ENCODE data around the gene PRMT3.
"Not testable (repeated sequence)": the region's sequence is repeated elsewhere in the genome, so short reads cannot be mapped to it uniquely, and the experiment has no call there.

Gene PRMT3

GRCh38 chr11:20457934-20458680, 70.6 kb downstream of the PRMT3 start:
- DNase-seq, result no peak

- no peak for DNase-seq
Measured at GRCh38 chr11:20458905-20459632, 71.6 kb downstream of the PRMT3 start.

DNA sequence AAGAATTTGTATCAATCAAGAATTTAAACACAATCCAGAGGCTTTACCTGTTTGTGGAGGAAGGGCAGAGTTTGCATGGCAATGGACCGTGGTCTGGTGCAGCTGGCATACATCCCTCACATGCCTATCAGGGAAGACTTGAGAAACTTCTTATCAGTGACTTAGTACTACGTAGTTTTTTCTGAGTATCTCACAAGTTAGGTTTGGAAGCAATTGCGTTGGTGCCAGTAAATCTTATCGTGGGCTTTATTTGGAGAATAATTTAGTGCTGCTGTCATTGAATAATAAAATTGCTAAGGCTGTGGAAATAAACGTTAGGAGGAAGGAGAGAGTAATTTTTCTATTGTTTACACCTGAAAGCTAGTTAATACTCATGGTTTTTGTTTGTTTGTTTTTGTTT, 72.3 kb downstream of the PRMT3 start:
- DNase-seq, result no peak

- DNase-seq, result no peak
Measured at GRCh38 chr11:20464518-20464917, 77.0 kb downstream of the PRMT3 start.

DNA sequence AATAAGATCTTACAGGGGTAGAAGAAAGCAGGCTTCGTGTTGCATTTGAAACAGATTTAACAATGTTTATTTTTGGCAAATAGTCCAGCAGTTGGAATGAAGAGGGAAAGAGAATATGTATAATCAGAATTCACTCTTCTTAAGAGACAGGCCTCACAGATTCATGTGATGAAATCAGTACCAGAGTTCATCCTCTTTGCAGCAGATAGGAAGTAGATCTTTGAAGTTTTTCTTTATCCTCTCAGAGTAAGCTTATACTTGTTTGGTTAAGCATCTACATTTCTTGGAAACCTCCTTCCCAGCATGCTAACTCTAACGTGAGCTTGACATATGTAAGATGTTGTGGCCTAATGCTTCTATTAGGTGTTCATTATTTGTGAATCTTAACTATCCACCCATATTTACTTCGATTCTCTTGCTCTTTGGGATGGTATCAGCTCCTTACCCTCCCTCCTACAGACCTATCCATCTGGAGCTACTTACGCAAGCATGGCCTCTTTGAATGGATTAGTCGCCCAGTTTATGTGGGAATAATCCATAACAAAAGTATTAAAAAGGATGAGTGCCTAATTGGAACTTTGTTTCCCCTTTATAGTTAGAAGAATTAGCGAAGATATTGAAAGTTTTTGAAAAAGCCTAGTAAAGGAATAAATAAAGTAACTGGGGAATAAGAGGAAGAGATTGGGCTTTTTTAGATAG, 80.1 kb downstream of the PRMT3 start:
- no peak for DNase-seq

- no peak for DNase-seq
Measured at GRCh38 chr11:20470348-20470747, 82.8 kb downstream of the PRMT3 start.

DNA sequence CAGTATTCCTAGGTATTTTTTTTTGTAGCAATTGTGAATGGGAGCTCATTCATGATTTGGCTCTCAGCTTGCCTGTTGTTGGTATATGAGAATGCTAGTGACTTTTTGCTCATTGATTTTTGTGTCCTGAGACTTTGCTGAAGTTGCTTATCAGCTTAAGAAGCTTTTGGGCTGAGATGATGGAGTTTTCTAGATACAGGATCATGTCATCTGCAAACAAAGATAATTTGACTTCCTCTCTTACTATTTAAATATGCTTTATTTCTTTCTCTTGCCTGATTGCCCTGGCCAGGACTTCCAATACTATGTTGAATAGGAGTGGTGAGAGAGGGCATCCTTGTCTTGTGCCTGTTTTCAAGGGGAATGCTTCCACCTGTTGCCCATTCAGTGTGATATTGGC, 84.4 kb downstream of the PRMT3 start:
- not testable (repeated sequence) for DNase-seq

GRCh38 chr11:20474176-20474881, 86.8 kb downstream of the PRMT3 start:
- DNase-seq, result no peak

- DNase-seq, result no peak
Measured at GRCh38 chr11:20474882-20475517, 87.5 kb downstream of the PRMT3 start.

DNA sequence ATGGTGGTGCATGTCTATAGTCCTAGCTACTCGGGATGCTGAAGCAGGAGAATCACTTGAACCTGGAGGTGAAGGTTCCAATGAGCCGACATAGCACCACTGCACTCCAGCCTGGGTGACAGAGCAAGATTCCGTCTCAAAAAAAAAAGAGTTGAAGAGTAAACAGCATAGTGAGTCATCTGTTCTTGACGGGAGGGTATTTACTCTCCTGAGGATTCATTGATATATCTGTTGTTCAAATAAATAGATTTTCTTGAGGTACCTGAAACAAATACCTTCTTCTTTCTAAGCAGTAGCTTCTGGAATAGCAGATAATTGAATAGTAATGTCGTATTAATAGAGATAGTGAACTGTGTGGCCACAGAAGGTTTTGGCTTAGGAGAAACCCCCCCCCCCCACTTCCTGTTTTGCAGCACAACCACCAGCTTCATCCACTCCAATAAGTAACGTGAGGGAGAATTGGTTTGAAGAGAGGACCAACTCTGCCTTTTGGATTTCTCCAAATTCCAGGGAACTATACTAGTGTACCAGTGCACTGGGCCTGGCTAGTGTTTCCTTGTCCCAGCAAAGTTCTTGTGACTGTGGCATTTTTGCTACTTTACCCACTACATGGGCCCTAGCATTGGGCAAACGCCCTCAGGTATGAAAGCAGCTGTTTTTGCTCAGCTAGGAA, 90.0 kb downstream of the PRMT3 start:
- DNase-seq, result no peak

DNA sequence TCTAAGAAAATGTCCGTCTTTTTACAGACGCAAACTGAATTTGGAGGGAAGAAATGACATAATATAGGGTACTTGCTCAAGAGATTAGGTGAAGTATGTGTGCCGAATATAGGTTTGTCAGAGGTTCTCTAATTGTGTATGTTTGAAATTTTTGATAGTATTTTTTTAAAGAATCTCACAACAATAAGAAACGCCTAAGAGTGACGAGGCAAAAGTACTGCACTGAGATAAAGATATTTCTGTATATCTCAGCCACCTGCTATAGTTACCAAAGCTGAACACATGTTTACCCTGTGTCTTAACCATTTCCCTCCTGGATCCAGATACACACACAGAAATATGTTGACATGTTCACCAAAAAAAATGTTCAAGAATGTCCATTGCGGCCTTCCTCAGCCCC, 92.0 kb downstream of the PRMT3 start:
- no peak for DNase-seq

- DNase-seq, result no peak
Measured at GRCh38 chr11:20483931-20484330, 96.4 kb downstream of the PRMT3 start.

DNA sequence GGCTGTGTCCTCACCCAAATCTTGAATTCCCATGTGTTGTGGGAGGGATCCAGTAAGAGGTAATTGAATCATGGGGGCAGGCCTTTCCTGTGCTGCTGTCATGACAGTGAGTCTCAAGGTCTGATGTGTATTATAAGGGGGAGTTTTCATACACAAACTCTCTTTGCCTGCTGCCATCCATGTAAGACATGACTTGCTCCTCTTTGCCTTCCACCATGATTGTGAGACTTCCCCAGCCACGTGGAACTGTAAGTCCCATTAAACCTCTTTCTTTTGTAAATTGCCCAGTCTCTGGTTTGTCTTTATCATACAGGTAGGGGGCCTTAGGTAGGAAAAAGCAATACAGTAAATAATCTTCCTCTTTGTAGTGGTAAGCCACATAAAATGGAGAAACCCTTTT, 96.9 kb downstream of the PRMT3 start:
- not testable (repeated sequence) for DNase-seq

- no peak for DNase-seq
Measured at GRCh38 chr11:20488352-20488751, 100.8 kb downstream of the PRMT3 start.

- DNase-seq, result no peak
Measured at GRCh38 chr11:20489948-20490347, 102.4 kb downstream of the PRMT3 start.

GRCh38 chr11:20493340-20493739, 105.8 kb downstream of the PRMT3 start:
- DNase-seq, result no peak

GRCh38 chr11:20497124-20497792, 109.7 kb downstream of the PRMT3 start:
- no peak for DNase-seq

GRCh38 chr11:20501252-20501651, 113.7 kb downstream of the PRMT3 start:
- no peak for DNase-seq

DNA sequence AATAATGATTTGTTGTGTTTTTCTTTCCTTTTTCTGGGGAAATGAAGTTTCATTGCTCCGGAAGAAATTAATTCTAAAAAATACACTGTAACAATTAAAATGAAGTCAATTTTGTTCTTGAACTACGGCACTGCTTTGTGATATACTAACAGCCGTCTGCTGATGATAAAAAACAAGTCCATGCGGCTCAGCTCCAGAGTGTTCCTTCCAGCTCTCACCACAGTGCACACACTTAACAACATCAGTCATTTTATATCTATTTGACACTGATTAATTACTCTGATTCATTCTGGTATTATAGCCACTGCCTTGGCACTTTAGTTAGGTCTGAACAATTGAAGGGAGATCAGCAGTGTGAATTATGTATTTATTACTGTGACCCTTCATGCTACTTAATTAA, 114.5 kb downstream of the PRMT3 start:
- DNase-seq, result no peak

GRCh38 chr11:20511982-20512381, 124.5 kb downstream of the PRMT3 start:
- DNase-seq, result no peak

GRCh38 chr11:20512869-20513268, 125.4 kb downstream of the PRMT3 start:
- no peak for DNase-seq

Data from cerebellar nuclear complex (tissue), 1 donor.